Esophagus squamous epithelium (tissue), 4 donors: ENCODE results near the gene LDLRAD4.

Experiments used
- CTCF ChIP-seq, 6 experiments: fragments of 450-650 bp in 4 of 6; fragments of 200-600 bp in 2 of 6; sonication (generic) in 2 of 6; IDR thresholded peaks; one replicate each; pipeline ENCODE4 v1.5.1; 2016 to 2019; ENCODE audit warnings: antibody characterized with exemption in 6 of 6, mild to moderate bottlenecking in 4 of 6, moderate library complexity in 4 of 6
- POLR2A ChIP-seq, 4 donors: fragments of 450-650 bp; IDR thresholded peaks; one replicate each; pipeline ENCODE4 v1.6.1; 2017; ENCODE audit warnings: antibody characterized with exemption in 4 of 4, mild to moderate bottlenecking in 4 of 4, moderate library complexity in 3 of 4

GRCh38 chr18:13627639-13628038 lies 409.1 kb downstream of the LDLRAD4 start:
- TF ChIP-seq POLR2A (IDR thresholded peaks at IDR 0.05), result no peak
- TF ChIP-seq CTCF (IDR thresholded peaks at IDR 0.05), result no peak
